Vagina (tissue), 2 donors: Measurements from ENCODE around the gene PSMD6.

ENCODE experiments used
- CTCF ChIP-seq, 3 experiments: fragments of 450-650 bp in 2 of 3; fragments of 200-600 bp in 1 of 3; sonication (generic) in 1 of 3; IDR thresholded peaks; one replicate each; pipeline ENCODE4 v1.5.1; 2017 to 2019; ENCODE audit warnings: antibody characterized with exemption in 3 of 3, mild to moderate bottlenecking in 2 of 3, moderate library complexity in 2 of 3
- POLR2A ChIP-seq, 2 donors: fragments of 450-650 bp; IDR thresholded peaks; one replicate each; pipeline ENCODE4 v1.6.1; 2017; ENCODE audit warnings: antibody characterized with exemption in 2 of 2, mild to moderate bottlenecking in 2 of 2, moderate library complexity in 2 of 2
- POLR2AphosphoS5 ChIP-seq, 2 donors: sonication (generic); formaldehyde crosslinking; IDR thresholded peaks; one replicate each; pipeline ENCODE4 v1.9.0; 2017; ENCODE audit warnings: antibody characterized with exemption in 2 of 2, mild to moderate bottlenecking in 2 of 2, low read depth in 1 of 2; ENCODE audit not compliant: insufficient read depth in 1 of 2

- no peak for TF ChIP-seq CTCF (IDR thresholded peaks at IDR 0.05)
- no peak for TF ChIP-seq POLR2A (IDR thresholded peaks at IDR 0.05)
- TF ChIP-seq POLR2AphosphoS5 (IDR thresholded peaks at IDR 0.05; ENCODE audit: insufficient read depth in 1 of 2, low read depth in 1 of 2) = no peak
Measured at GRCh38 chr3:63976872-63977200, 46.5 kb downstream of the PSMD6 start.
